ENCODE results near the gene ZBTB46.

GRCh38 chr20:63861365-63861934 lies 30.4 kb upstream of the ZBTB46 start, which contains the start of gene ABHD16B:
- TF ChIP-seq, protein P1, sequence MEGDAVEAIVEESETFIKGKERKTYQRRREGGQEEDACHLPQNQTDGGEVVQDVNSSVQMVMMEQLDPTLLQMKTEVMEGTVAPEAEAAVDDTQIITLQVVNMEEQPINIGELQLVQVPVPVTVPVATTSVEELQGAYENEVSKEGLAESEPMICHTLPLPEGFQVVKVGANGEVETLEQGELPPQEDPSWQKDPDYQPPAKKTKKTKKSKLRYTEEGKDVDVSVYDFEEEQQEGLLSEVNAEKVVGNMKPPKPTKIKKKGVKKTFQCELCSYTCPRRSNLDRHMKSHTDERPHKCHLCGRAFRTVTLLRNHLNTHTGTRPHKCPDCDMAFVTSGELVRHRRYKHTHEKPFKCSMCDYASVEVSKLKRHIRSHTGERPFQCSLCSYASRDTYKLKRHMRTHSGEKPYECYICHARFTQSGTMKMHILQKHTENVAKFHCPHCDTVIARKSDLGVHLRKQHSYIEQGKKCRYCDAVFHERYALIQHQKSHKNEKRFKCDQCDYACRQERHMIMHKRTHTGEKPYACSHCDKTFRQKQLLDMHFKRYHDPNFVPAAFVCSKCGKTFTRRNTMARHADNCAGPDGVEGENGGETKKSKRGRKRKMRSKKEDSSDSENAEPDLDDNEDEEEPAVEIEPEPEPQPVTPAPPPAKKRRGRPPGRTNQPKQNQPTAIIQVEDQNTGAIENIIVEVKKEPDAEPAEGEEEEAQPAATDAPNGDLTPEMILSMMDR (conservative IDR thresholded peaks at IDR 0.05; ENCODE audit: low read length) = no peak
- TF ChIP-seq EZH2phosphoT487 (IDR thresholded peaks at IDR 0.05; ENCODE audit: borderline replicate concordance) = no peak
